ENCODE results near the gene PROC. TPM values are rescaled to one million over a fixed set of nuclear protein-coding genes. Genes with fewer than 3 reads are reported as not detected.

Gene PROC
- total and polyA plus RNA-seq, 9 of the 15 experiments (the other 6 are each of a cell fraction or from before 2014, with no cell fraction given), result not detected

DNA sequence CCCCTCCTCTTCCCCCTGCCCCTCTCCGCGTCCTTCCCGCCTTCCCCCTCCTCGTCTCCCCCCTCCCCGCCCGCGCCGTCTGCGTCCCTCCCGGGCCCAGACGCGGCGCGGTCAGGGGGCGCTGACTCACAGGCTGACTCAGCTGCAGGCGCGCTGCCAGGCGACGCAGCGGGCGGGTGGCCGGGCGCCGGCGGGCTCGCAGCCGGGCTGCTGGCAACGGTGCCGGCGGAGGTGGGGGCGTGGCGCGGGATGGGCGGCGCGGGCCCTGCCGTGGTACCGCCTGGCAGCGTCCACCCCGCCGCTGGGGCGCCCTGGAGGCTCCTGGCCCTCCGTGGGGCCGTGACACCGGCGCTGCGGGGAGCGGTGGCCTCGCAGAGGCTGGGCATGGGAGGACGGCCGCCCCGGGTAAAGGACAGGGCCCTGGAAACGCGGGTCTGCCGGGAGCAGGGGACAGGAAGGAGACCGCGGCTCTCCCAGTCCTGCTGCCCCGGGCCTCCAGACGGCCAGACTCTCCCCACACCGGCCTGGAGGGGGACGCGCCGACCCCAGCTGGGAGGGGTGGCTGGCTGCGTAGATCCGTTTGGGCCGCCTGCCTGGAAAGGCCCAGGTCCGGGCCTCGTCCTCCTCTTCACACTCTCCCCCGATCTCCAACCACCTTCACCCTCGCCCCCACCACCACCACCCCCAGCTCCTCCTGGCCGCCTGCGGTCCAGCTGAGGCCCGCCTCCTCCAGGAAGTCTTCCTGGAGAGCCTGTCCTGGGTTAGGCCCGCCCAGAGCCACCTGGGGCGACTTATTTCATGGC, 10.0 kb upstream of the PROC start (continued):
- TF ChIP-seq ZNF740 (CRISPR knock-in tag; IDR thresholded peaks at IDR 0.05) (no peak), ZNF740 (tag; IDR thresholded peaks at IDR 0.05) (no peak), NR2C2 (CRISPR knock-in tag; IDR thresholded peaks at IDR 0.05) (no peak), NR2C2 (tag; IDR thresholded peaks at IDR 0.05) (peak; percentile 59; the same call in 1 of the 2 replicates), REST (IDR thresholded peaks at IDR 0.05; ENCODE audit: borderline replicate concordance) (0 out of 2 replicates have a peak, but pooled peaks have one; percentile 4), REST (CRISPR knock-in tag; IDR thresholded peaks at IDR 0.05; ENCODE audit: low read depth) (no peak), ZNF224 (CRISPR knock-in tag; IDR thresholded peaks at IDR 0.05) (no peak), ZNF408 (CRISPR knock-in tag; IDR thresholded peaks at IDR 0.05; ENCODE audit: low read depth) (no peak), ZKSCAN3 (CRISPR knock-in tag; IDR thresholded peaks at IDR 0.05) (no peak), RHOXF2B (CRISPR knock-in tag; conservative IDR thresholded peaks at IDR 0.05) (no peak), ELK3 (CRISPR knock-in tag; IDR thresholded peaks at IDR 0.05) (no peak), HCFC1 (IDR thresholded peaks at IDR 0.05; ENCODE audit: low read depth, low read length) (no peak)
- TF ChIP-seq, protein P1, sequence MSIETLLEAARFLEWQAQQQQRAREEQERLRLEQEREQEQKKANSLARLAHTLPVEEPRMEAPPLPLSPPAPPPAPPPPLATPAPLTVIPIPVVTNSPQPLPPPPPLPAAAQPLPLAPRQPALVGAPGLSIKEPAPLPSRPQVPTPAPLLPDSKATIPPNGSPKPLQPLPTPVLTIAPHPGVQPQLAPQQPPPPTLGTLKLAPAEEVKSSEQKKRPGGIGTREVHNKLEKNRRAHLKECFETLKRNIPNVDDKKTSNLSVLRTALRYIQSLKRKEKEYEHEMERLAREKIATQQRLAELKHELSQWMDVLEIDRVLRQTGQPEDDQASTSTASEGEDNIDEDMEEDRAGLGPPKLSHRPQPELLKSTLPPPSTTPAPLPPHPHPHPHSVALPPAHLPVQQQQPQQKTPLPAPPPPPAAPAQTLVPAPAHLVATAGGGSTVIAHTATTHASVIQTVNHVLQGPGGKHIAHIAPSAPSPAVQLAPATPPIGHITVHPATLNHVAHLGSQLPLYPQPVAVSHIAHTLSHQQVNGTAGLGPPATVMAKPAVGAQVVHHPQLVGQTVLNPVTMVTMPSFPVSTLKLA (conservative IDR thresholded peaks at IDR 0.05), result no peak
- TF ChIP-seq, protein P2, sequence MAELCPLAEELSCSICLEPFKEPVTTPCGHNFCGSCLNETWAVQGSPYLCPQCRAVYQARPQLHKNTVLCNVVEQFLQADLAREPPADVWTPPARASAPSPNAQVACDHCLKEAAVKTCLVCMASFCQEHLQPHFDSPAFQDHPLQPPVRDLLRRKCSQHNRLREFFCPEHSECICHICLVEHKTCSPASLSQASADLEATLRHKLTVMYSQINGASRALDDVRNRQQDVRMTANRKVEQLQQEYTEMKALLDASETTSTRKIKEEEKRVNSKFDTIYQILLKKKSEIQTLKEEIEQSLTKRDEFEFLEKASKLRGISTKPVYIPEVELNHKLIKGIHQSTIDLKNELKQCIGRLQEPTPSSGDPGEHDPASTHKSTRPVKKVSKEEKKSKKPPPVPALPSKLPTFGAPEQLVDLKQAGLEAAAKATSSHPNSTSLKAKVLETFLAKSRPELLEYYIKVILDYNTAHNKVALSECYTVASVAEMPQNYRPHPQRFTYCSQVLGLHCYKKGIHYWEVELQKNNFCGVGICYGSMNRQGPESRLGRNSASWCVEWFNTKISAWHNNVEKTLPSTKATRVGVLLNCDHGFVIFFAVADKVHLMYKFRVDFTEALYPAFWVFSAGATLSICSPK (IDR thresholded peaks at IDR 0.05; ENCODE audit: borderline replicate concordance), result no peak
